Measurements from ENCODE around the gene RAB11FIP4. TPM values are rescaled to one million over a fixed set of nuclear protein-coding genes. Genes with fewer than 3 reads are reported as not detected.

The RAB11FIP4 gene
- total RNA-seq, 2 donors from 2014 or later = 35.6 to 62.2 TPM

GRCh38 chr17:31392856-31393748 lies 1.6 kb downstream of the RAB11FIP4 start:
- H3K9me3 ChIP-seq (ENCODE audit: control insufficient read depth, low read length) = no peaks in the 10 kb centered on the region
- no peaks in the 10 kb centered on the region for H3K36me3 Mint-ChIP-seq (ENCODE audit: low read depth)
- no peak overlapping the region for H3K27ac Mint-ChIP-seq
- peaks cover 51% of the 10 kb centered on the region for H3K27me3 ChIP-seq (ENCODE audit: control insufficient read depth, insufficient read depth, low read length, poor library complexity, severe bottlenecking)
- no peak overlapping the region for H3K9ac ChIP-seq (ENCODE audit: extremely low read depth, low read length, poor library complexity, severe bottlenecking)
- no peak for TF ChIP-seq CTCF (conservative IDR thresholded peaks at IDR 0.05)
- no peaks in the 10 kb centered on the region for H3K36me3 ChIP-seq (ENCODE audit: control insufficient read depth, insufficient read depth, low read length)
- H3K4me3 Mint-ChIP-seq = peak overlapping the region; percentile 50
- peaks cover 6% of the 10 kb centered on the region for H3K4me1 ChIP-seq (ENCODE audit: control insufficient read depth, insufficient read depth, low read length)
- H3K4me3 ChIP-seq (ENCODE audit: low read length) = no peak overlapping the region
- H3K27ac ChIP-seq (ENCODE audit: low read depth, low read length) = no peak overlapping the region
- WGBS, 2 experiments (ENCODE audit: insufficient coverage in 1 of 2, insufficient read length in 1 of 2) = 86 to 91% methylated on average over 10 to 17 of the region's 17 CpGs
- peaks cover 6% of the 10 kb centered on the region for H3K4me1 Mint-ChIP-seq
- H3K9me3 Mint-ChIP-seq = no peaks in the 10 kb centered on the region
- H3K27me3 Mint-ChIP-seq (ENCODE audit: insufficient read depth) = peaks cover 44% of the 10 kb centered on the region
- DNase-seq = peak; percentile 54

GRCh38 chr17:31393749-31394146 lies 2.3 kb downstream of the RAB11FIP4 start:
- H3K36me3 ChIP-seq (ENCODE audit: control insufficient read depth, insufficient read depth, low read length) = no peaks in the 10 kb centered on the region
- Mint-ChIP-seq H3K36me3 (ENCODE audit: low read depth) (no peaks in the 10 kb centered on the region), H3K27ac (no peak overlapping the region), H3K27me3 (ENCODE audit: insufficient read depth) (peaks cover 44% of the 10 kb centered on the region), H3K9me3 (no peaks in the 10 kb centered on the region), H3K4me3 (no peak overlapping the region), H3K4me1 (peaks cover 3% of the 10 kb centered on the region)
- DNase-seq = no peak
- H3K9me3 ChIP-seq (ENCODE audit: control insufficient read depth, low read length) = no peaks in the 10 kb centered on the region
- no peak overlapping the region for H3K9ac ChIP-seq (ENCODE audit: extremely low read depth, low read length, poor library complexity, severe bottlenecking)
- peaks cover 51% of the 10 kb centered on the region for H3K27me3 ChIP-seq (ENCODE audit: control insufficient read depth, insufficient read depth, low read length, poor library complexity, severe bottlenecking)
- WGBS, 2 experiments (ENCODE audit: insufficient coverage in 1 of 2, insufficient read length in 1 of 2) = 89 to 94% methylated on average over 7 of the region's 7 CpGs
- H3K4me3 ChIP-seq (ENCODE audit: low read length) = no peak overlapping the region
- TF ChIP-seq CTCF (conservative IDR thresholded peaks at IDR 0.05) = no peak
- no peak overlapping the region for H3K27ac ChIP-seq (ENCODE audit: low read depth, low read length)
- no peaks in the 10 kb centered on the region for H3K4me1 ChIP-seq (ENCODE audit: control insufficient read depth, insufficient read depth, low read length)

GRCh38 chr17:31394544-31394943 lies 3.1 kb downstream of the RAB11FIP4 start:
- Histone ChIP-seq H3K4me1 (ENCODE audit: control insufficient read depth, insufficient read depth, low read length) (no peaks in the 10 kb centered on the region), H3K27me3 (ENCODE audit: control insufficient read depth, insufficient read depth, low read length, poor library complexity, severe bottlenecking) (peaks cover 51% of the 10 kb centered on the region), H3K27ac (ENCODE audit: low read depth, low read length) (no peak overlapping the region), H3K4me3 (ENCODE audit: low read length) (no peak overlapping the region), H3K9ac (ENCODE audit: extremely low read depth, low read length, poor library complexity, severe bottlenecking) (no peak overlapping the region), H3K36me3 (ENCODE audit: control insufficient read depth, insufficient read depth, low read length) (no peaks in the 10 kb centered on the region), H3K9me3 (ENCODE audit: control insufficient read depth, low read length) (no peaks in the 10 kb centered on the region)
- TF ChIP-seq CTCF (conservative IDR thresholded peaks at IDR 0.05) = no peak
- peaks cover 41% of the 10 kb centered on the region for H3K27me3 Mint-ChIP-seq (ENCODE audit: insufficient read depth)
- peak; percentile 97 for DNase-seq
- H3K9me3 Mint-ChIP-seq = no peaks in the 10 kb centered on the region
- WGBS, 2 experiments (ENCODE audit: insufficient coverage in 1 of 2, insufficient read length in 1 of 2) = 47 to 58% methylated on average over 2 to 6 of the region's 11 CpGs
- no peaks in the 10 kb centered on the region for H3K36me3 Mint-ChIP-seq (ENCODE audit: low read depth)
- H3K27ac Mint-ChIP-seq = no peak overlapping the region
- H3K4me3 Mint-ChIP-seq = no peak overlapping the region
- H3K4me1 Mint-ChIP-seq = peaks cover 3% of the 10 kb centered on the region

Data from endodermal cell (in vitro differentiated cells).